Posterior cingulate gyrus (tissue), 11 donors: ENCODE measurements around the gene AMOTL1.
"Not testable (repeated sequence)": the region's sequence is repeated elsewhere in the genome, so short reads cannot be mapped to it uniquely, and the experiment has no call there.

Experiments used
- DNase-seq, 10 donors: peaks; one replicate each; pipeline versions ENCODE4 v3.0.0 to v3.0.0-alpha.2; 2020 to 2021; ENCODE audit warnings: mixed read lengths in 3 of 10
- intact Hi-C: fragments of 100-400 bp; cut with DNase I; formaldehyde crosslinking; loops from one replicate; pipeline ENCODE4 v1.15.1; 2023

The AMOTL1 gene

DNA sequence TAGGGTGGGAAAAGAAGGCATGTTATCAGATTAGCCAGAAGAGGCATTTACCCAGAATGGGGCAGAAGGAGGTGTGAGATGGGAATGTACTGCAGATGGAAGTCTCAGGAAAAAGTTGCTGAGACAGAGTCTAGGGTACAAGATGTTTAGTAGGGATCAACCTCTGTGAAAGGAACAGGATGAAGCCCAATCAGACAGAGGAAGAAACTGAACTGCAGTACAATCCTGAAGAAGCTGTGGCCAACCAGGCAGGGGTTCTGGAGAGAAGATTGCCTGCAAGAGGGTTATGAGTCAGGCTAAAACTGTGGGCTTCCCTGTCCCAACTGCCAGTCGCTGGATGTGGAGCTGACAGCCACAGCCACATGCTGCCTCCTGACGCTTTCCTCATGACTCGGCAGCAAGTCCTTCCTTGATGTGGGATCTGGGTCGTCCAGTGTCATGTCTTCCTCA, 141.2 kb downstream of the AMOTL1 start:
- no peak for DNase-seq
- intact Hi-C loops: no loop called here

- no peak for DNase-seq
- intact Hi-C loops: no loop called here
These were observed 142.1 kb downstream of the AMOTL1 start for GRCh38 chr11:94910270-94910669.

- intact Hi-C loops: no loop called here
- DNase-seq: no peak
These were observed 142.6 kb downstream of the AMOTL1 start for GRCh38 chr11:94910779-94911178.

DNA sequence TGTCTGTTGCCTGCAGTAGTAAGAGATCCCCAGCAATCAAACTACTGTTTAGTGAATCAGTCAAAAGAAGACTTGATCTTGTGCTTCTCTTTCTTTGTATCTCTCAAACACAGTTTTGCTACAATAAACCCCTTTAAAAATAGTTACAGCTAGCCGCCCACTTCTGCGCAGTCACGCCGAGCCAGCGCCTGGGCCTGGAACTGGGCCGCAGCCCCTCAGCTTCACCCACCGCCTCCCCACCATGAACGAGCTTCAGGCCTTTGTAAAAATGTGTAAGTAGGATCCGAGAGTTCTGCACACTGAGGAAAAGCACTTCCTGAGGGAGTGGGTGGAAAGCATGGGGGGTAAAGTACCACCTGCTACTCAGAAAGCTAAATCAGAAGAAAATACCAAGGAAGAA, 144.7 kb downstream of the AMOTL1 start:
- intact Hi-C loops: no loop called here
- DNase-seq: no peak

DNA sequence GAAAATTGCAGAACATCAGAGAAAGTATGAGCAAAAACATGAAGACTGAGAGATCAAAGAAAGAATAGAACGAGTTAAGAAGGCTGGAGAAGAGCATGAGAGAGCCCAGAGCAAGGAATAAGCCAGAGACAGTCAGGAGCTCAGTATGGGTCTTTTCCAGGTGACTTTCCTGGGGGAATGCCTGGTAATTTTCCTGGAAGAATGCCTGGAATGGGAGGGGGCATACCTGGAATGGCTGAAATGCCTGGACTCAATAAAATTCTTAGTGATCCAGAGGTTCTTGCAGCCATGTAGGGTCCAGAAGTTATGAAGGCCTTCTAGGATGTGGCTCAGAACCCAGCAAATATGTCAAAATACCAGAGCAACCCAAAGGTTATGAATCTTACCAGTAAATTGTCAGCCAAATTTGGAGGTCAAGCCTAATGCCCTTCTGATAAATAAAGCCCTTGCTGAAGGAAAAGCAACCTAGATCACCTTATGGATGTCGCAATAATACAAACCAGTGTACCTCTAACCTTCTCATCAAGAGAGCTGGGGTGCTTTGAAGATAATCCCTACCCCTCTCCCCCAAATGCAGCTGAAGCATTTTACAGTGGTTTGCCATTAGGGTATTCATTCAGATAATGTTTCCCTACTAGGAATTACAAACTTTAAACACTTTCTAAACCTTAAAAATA, 145.7 kb downstream of the AMOTL1 start:
- intact Hi-C loops, DNase-seq: not testable (repeated sequence)

GRCh38 chr11:94920311-94920710, 152.2 kb downstream of the AMOTL1 start:
- DNase-seq: no peak
- intact Hi-C loops: no loop called here

GRCh38 chr11:94922321-94923003, 154.3 kb downstream of the AMOTL1 start:
- peak in 1 of 10 donors; percentile 76 for DNase-seq
- intact Hi-C loops: no loop called here

DNA sequence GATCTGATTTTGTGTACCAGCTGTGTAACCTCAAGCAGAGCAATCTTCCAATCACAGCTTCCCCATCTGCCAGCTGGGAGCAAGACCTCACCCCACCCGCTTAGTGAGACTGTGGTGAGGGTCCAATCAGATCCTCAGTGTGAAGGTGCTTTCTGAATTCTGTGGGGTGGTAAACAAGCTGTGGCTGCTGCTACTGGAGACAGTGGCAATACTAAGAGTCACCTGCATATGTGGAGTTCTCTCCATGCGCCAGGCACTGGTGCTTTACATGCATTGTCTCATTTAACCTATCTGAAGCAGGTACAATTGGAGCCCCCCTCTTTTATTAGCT, 154.8 kb downstream of the AMOTL1 start:
- intact Hi-C loops: no loop called here
- DNase-seq: no peak

GRCh38 chr11:94924171-94924572, 156.0 kb downstream of the AMOTL1 start:
- DNase-seq: no peak
- intact Hi-C loops: no loop called here

GRCh38 chr11:94924612-94925011, 156.5 kb downstream of the AMOTL1 start:
- intact Hi-C loops: no loop called here
- DNase-seq: no peak

GRCh38 chr11:94925422-94926270, 157.5 kb downstream of the AMOTL1 start:
- DNase-seq: no peak
- intact Hi-C loops: no loop called here

DNA sequence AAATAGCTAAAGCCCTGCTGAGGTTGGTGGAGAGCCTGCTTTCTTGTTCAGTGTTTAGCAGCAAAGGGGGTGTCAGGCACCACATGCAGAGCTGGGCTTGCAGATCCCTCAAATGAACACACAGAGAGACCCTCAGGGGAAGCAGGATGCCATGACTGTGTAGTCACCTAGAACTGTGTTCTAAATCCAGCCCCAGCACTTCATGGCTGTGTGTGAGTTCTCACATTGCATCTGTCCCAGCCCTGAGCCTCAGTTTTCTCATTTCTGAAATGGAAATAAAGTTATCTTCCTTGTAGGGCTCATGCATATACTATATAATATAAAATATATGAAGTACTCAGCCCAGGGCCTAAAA, 158.1 kb downstream of the AMOTL1 start:
- no peak for DNase-seq
- intact Hi-C loops: no loop called here
